Right lung (tissue), 5 donors: ENCODE data around the gene SLC39A13. TPM values are rescaled to one million over a fixed set of nuclear protein-coding genes. Genes with fewer than 3 reads are reported as not detected.

Experiments used
- DNase-seq, 2 donors: peaks; one replicate each; pipeline ENCODE4 v3.0.0-alpha.2; 2013
- polyA plus RNA-seq, 5 donors: library from polyadenylated mRNA; unstranded; fragments of 120-200 nt; gene quantifications; one replicate each; pipeline versions ENCODE4 v1.2.1 to v1.2.3, GENCODE V29; 2013; ENCODE audit warnings: inconsistent platforms in 1 of 5, low replicate concordance in 1 of 5; ENCODE audit not compliant: insufficient read length in 5 of 5, insufficient read depth in 1 of 5

Gene SLC39A13
- polyA plus RNA-seq, 5 donors, result 23.0 to 54.0 (median 35.4) TPM

DNA sequence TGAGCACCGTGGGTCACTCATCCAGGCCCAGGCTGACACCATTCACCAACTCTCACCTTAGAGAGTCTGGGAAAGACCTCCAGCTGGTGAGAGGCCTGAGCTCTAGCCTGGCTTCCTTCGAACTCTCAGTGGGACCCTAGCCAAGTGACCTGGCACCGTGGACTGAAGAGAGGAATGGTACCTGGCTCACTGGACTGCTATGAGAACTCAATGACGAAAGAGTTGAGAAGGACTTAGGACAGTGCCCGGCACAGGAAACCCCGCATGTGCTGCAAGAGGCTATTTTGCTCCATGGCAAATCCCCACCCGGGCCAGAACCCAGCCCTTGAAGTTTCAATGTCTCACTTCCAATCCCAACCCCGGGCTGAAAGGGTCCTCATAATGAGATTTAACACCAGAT is 41.2 kb downstream of the SLC39A13 start:
- no peak for DNase-seq

GRCh38 chr11:47451436-47451835 is 43.0 kb downstream of the SLC39A13 start:
- DNase-seq, result no peak

DNA sequence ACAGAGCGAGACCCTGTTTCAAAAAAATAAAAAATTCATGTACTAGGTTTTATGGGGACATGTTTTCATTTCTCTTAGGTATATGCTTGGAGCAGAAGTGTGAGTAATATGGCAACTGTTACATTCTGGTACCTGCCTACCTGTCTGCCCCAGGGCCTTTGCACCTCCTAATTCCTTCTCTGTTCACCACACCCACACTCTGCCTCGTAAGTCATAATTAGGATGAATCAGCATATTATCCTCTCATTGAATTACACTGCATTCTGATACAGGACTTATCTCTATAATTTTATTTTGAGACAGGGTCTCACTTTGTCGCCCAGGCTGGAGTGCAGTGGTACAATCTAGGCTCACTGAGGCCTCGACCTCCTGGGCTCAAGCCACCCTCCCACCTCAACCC is 43.6 kb downstream of the SLC39A13 start:
- DNase-seq, result no peak

DNA sequence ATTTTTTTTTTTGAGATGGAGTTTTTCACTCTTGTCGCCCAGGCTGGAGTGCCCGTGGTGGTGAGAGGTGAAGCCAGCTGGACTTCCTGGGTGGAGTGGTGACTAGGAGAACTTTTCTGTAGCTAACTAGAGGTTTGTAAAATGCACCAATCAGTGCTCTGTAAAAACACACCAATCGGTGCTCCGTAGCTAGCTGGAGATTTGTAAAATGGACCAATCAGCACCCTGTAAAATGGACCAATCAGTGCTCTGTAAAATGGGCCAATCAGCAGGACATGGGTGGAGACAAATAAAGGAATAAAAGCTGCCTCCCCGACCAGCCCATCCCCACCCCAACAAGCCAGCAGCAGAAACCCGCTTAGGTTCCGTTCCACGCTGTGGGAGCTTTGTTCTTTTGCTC is 45.0 kb downstream of the SLC39A13 start:
- no peak for DNase-seq

- peak; percentile 52 to 70 for DNase-seq
Measured at GRCh38 chr11:47454258-47454671, 45.9 kb downstream of the SLC39A13 start.

DNA sequence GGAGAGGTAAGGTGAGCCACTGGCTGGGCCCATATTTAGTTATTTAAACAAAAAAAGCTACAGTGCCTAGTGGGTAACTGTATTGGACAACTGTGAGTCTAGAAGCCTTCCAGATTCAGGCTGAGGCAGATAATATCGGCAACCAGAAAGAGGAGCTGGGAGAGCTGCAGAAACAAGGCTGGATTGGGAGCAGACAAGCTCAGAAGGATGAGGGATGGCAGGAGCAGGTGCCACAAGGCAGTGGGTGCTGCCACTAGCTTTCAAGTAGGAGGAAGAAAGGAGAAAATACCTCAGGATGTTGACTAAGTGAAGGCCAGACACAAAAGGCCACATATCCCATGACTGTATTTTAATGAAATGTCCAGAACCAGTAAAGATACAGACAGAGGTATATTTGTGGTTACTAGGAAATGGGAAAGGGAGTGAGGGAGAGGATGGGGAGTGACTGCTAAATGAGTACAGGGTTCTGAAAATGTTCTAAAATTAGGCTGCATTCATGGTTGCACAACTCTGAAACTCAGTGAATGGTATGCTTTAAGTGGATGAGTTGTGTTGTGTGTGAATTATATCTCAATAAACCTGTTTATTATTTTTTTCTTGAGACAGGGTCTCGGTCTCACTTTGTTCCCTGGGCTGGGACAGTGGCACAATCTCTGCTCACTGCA is 52.3 kb downstream of the SLC39A13 start:
- no peak for DNase-seq

DNA sequence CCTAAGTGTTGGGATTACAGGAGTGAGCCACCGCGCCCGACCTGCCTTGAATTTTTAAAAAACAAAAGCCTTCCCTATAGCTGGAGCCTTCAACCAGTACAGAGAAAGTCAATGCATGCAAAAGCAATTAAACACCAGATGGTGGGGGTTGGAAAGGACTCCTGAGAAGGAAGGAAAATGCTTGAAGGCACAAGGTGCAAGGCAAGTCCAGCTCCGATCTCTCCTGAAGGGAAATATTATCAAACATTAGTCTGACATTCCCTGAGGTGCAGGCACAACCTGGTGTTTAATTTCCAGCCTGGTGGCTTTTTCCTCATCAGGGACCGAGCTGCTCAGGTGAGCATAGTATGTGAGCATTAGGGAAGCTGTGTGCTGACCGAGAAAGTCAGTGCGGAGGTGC is 53.5 kb downstream of the SLC39A13 start:
- no peak for DNase-seq

GRCh38 chr11:47464483-47464882 is 56.1 kb downstream of the SLC39A13 start:
- DNase-seq, result no peak

Other genes starting within 250 kb of the SLC39A13 start
- gene ARFGAP2, start 231.7 kb upstream of the SLC39A13 start, polyA plus RNA-seq, result 10 to 100 TPM; 76.2 to 95.2 (median 91.0) TPM
- 10 to 100 TPM; 35.4 to 67.1 (median 54.2) TPM for gene PACSIN3, start 222.2 kb upstream of the SLC39A13 start, polyA plus RNA-seq
- 10 to 100 TPM; 20.5 to 28.2 (median 24.5) TPM for gene DDB2, start 193.6 kb upstream of the SLC39A13 start, polyA plus RNA-seq
- gene ACP2, start 159.8 kb upstream of the SLC39A13 start, polyA plus RNA-seq, result 10 to 100 TPM; 33.8 to 43.1 (median 36.5) TPM
- gene NR1H3, start 150.6 kb upstream of the SLC39A13 start, polyA plus RNA-seq, result 10 to 100 TPM; 39.7 to 57.9 (median 53.0) TPM
- gene MADD, start 138.5 kb upstream of the SLC39A13 start, polyA plus RNA-seq, result 10 to 100 TPM; 41.9 to 60.4 (median 47.2) TPM
- under 1 TPM in 1 of 5 donors, not detected in 4; 0.03 TPM for gene MYBPC3, start 55.9 kb upstream of the SLC39A13 start, polyA plus RNA-seq
- 1 to 10 TPM; 4.0 to 8.8 (median 5.2) TPM for gene SPI1, start 30.0 kb upstream of the SLC39A13 start, polyA plus RNA-seq
- gene PSMC3, start 17.8 kb downstream of the SLC39A13 start, polyA plus RNA-seq, result 100 to 1,000 TPM; 120 to 156 (median 139) TPM
- gene RAPSN, start 40.5 kb downstream of the SLC39A13 start, polyA plus RNA-seq, result 1 to 10 TPM in 1 of 5 donors, under 1 TPM in 4; 0.29 to 5.1 (median 0.37) TPM
- 100 to 1,000 TPM in 1 of 5 donors, 10 to 100 TPM in 4; 70.6 to 103 (median 85.1) TPM for gene CELF1, start 144.5 kb downstream of the SLC39A13 start, polyA plus RNA-seq
- gene PTPMT1, start 157.0 kb downstream of the SLC39A13 start, polyA plus RNA-seq, result 10 to 100 TPM; 35.0 to 53.6 (median 38.1) TPM
- 10 to 100 TPM; 19.5 to 20.5 (median 19.9) TPM for gene KBTBD4, start 170.4 kb downstream of the SLC39A13 start, polyA plus RNA-seq
- gene NDUFS3, start 170.5 kb downstream of the SLC39A13 start, polyA plus RNA-seq, result 100 to 1,000 TPM; 101 to 116 (median 108) TPM
- gene FAM180B, start 178.1 kb downstream of the SLC39A13 start, polyA plus RNA-seq, result under 1 TPM; 0.08 to 0.30 (median 0.24) TPM
- 1 to 10 TPM; 2.6 to 8.1 (median 3.5) TPM for gene C1QTNF4, start 185.8 kb downstream of the SLC39A13 start, polyA plus RNA-seq
- gene MTCH2, start 234.0 kb downstream of the SLC39A13 start, polyA plus RNA-seq, result 10 to 100 TPM; 54.0 to 69.7 (median 62.9) TPM